HG03108 (cell line): ENCODE data around the gene PCDHA10.

Experiments
- ATAC-seq: cut with Tn5 transposase; IDR thresholded peaks from one replicate; pipeline ENCODE4 v1.9.1; 2021; ENCODE audit warnings: moderate library complexity; ENCODE audit not compliant: unreplicated experiment

The PCDHA10 gene

GRCh38 chr5:140883927-140884697 is 28.4 kb downstream of the PCDHA10 start:
- no peak for ATAC-seq

- no peak for ATAC-seq
Measured at GRCh38 chr5:140916325-140916724, 60.6 kb downstream of the PCDHA10 start.
